ENCODE results near the gene VPS35L.

Gene VPS35L, protein sequence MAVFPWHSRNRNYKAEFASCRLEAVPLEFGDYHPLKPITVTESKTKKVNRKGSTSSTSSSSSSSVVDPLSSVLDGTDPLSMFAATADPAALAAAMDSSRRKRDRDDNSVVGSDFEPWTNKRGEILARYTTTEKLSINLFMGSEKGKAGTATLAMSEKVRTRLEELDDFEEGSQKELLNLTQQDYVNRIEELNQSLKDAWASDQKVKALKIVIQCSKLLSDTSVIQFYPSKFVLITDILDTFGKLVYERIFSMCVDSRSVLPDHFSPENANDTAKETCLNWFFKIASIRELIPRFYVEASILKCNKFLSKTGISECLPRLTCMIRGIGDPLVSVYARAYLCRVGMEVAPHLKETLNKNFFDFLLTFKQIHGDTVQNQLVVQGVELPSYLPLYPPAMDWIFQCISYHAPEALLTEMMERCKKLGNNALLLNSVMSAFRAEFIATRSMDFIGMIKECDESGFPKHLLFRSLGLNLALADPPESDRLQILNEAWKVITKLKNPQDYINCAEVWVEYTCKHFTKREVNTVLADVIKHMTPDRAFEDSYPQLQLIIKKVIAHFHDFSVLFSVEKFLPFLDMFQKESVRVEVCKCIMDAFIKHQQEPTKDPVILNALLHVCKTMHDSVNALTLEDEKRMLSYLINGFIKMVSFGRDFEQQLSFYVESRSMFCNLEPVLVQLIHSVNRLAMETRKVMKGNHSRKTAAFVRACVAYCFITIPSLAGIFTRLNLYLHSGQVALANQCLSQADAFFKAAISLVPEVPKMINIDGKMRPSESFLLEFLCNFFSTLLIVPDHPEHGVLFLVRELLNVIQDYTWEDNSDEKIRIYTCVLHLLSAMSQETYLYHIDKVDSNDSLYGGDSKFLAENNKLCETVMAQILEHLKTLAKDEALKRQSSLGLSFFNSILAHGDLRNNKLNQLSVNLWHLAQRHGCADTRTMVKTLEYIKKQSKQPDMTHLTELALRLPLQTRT

DNA sequence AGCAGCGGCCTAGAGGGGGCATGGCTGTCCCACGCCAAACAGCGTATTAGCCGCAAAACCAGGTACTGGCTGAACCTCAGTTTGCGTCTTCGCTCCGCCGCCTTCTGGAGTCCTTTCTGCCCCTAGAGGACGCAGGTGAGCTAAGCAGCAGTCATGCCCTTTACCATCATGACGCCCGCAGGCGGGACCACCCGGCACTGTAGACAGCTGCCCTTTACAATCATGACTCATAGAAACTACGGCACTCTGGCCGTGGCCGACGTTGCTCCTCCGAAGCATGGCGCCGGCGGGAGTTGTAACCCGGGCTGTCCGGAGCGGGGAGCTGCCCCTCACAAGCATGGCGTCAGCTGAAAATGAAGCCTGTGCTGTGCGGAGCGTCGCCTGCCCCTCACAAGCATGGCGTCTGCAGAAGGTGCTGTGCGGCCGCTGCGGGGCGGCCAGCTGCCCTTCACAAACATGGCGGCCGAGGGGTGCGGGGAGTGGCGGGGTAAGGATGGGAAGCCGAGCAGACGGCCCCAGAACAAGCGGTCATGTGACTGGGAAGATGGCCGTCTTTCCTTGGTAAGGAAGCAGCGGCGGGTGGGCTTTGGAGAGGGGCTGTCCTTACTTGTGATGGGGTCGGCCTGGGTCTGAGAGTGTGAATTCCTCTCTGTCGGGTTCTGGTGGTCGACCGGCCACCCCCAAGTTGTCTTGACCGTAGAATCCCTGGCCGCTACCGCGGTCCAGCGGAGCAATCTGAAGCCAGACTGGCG, at the start of gene VPS35L:
Gene VPS35L, plus strand, starts transcription at position 518 of the 752 bp plus-strand sequence. Its CDS starts 27 bp downstream, at position 545.
- peak; percentile 95 to 97 for DNase-seq

DNA sequence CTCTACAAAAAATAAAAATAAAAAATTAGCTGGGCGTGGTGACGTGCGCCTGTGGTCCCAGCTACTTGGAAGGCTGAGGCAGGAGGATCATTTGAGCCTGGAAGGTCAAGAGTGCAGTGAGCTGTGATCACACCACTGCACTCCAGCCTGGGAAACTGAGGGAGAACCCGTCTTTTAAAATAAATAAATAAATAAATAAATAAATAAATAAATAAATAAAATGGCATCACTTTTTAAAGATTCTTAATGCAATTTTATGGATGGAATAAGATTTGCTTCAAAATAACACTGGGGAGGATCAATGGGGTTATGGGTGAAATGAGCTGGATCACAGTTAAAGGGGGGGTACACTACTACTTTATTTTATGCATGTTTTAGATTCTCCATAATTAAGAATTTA, 48.5 kb upstream of the VPS35L start:
- DNase-seq: no peak

DNA sequence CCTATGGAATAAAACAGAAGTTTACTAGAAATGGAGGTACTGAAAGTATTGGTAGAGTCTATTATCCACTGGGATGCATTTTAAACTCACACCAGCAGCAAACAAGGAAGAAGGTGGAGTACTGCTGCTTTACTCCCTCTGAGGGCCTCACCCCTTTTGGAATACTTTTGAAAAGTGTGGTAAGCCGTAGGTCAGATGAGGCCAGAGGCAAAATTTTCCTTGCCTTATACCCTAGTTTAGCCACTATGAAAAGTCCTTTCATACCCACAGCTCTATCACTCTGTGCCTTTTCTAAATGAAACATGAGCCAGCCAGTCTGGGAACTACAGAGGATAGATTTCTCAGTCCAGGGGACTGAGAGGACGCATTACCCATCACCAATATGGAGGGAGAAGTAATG, 47.6 kb upstream of the VPS35L start:
- no peak for DNase-seq

DNA sequence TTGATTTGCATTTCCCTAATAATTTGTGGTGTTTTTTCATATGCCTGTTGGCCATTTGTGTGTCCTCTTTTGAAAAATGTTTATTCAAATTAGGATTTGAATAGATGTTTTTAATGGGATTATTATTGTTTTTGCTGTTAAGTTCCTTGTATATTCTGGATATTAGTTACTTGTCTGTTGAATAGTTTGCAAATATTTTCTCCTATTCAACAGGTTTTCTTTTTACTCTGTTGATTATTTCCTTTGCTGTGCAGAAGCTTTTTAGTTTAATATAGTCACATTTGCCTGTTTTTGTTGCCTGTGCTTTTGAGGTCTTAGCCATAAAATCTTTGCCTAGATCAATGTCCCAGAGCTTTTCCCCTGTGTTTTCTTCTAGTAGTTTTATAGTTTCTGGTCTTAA, 43.2 kb upstream of the VPS35L start:
- no peak for DNase-seq

DNA sequence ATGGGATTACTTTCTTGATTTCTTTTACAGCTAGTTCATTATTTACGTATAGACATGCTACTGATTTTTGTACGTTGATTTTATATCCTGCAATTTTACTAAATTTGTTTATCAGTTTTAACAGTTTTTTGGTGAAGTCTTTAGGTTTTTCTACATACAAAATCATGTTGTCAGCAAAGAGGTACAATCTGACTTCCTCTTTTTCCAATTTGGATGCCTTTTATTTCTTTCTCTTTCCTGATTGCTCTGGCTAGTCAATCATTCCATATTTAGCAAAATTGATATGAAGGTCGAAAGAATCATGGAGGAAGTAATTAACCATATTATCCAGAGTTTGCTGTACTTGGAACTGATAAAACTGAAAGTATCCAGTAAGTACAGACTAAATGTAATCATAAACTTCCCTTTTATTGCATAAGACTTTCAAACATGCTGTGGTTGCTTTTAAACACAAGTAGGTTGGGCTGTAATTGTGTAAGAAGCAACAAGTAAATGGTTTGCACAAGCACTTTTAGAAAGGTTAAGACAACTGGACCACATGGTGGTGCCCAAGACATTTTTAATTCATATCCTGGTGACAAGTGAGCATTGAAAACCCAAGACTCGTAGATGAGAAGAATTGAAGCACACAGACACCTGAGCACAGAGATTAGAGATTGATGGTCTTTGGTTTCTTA, 42.0 kb upstream of the VPS35L start:
- no peak for DNase-seq

DNA sequence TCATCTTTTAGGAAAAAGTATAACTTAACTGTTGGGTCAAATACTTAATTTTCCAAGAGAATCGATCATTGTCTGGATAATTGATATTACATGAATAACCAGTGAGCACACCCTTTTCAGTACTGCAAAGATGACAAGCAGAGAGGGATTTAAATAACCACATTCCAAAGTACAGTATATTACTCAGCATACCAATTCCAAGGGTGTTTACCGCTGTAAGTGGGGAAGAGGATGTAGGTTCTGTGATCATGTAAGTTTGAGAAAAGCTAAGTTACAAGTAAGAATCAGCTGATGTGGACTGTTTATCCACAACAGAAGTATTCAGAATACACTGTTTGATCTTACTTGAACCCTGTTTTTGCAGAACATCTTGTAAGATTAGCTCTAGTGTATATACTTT, 39.7 kb upstream of the VPS35L start:
- no peak for DNase-seq

DNA sequence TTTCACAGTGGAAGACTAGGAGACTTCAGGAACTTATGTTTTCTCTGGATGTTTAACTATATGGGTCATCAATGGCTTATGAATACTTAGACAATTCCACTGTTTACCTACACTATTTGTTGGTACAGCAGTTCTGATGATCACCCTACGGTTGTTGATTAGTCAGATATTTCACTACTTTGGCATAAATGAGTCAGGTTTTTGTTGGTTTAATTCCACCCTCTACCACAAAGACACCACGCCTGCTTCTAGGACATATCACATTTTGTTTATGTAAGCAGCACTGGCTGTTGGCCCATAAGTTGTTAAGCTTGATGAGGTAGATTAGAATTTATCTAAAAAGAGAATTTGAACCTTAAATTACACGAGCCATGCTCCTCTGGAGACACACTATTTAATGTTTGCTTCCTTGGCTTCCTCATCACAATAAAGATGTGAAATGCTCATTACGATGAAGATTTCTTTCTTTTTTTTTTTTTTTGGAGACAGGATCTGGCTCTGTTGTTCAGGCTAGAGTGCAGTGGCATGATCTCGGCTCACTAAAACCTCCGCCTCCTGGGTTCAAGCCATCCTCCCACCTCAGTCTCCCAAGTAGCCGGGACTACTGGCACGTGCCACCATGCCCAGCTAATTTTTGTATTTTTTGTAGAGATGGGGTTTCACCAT, 37.9 kb upstream of the VPS35L start:
- peak in 1 of 2 donors; percentile 5 for DNase-seq

DNA sequence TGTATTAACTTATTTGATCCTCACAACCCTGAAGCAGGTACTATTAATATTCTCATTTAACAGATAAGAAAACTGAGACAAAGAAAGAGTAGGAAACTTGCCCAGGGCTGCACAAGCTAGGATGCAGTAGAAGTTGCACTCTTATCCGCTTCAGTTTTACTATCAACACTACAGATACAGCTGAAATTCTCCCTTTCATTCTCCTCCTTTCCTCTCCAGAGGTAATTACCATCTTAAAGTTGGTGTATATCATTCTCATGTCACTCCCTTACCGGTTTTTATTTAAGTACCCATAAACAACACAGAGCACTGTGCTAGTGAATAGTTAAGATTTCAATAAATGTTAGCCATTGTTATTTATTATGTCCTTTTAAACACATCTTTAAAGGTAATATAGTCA, 37.1 kb upstream of the VPS35L start:
- no peak for DNase-seq

DNA sequence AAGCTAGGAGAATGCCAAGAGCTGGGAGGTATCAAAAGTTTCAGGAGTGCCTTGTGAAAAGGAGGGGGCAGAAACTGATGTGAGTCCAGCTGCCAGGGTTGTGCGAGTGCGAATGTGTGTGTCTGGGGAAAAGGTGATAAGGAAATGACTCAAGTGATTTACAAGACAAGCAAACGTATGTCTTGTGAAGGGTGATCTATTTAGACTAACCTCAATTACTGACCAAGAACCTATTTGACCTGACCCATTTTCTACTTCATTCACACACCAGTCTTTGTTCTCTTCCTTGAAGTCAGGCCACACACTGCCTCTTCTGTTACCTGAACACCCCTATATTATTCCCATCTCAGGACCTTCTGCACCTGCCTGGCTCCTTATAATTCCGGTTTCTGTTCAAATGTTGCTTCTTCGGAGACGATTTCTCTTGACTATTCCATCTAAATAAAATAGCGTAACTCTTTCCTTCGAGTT, 34.6 kb upstream of the VPS35L start:
- DNase-seq: peak in 1 of 2 donors; percentile 3

DNA sequence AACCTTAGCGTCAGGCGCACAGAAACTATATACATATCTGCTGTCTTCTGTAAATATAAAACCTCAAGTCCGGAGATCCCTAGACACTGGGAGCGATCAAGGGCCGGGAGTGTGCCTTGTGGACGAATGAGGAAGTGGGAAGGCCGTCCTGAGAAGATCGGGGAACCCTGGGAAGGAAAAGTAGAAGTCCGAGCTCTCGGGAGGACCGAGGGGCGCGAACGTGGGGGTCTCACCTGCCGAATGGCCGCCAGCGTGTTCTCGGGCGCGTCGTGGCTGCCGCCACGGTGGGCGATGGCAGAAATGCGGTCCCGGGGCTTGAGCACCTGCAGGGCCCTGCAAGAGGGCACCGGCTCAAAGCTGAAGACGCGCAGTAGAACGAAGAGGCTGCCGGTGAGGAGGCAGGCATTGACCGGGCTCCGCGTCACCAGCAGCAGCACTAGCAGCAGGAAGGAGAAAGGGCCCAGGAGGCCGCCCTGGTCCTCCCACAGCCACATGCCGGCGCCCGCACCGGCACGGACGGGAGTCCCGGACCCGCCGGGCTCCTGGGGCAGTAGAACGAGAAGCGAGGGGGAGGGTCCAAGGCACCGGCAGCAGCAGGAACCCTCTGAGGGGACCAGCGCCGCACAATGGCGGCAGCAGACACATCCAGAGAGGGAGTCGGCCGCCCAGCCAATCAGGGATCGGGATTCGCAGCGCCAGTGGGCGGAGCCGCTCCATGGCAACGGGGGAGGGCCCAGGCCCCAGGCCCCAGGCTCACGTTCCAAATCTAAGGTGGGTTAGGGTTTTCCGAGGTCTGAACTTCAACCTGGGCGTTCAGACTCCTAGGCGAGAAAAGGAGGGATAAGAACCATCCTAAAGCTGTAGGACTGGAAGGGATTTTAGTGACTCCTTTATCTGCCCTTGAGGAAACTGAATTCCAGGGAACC, 33.8 kb upstream of the VPS35L start, which contains the start of gene GDE1:
Gene GDE1, minus strand, starts transcription at position 628 of the 926 bp plus-strand sequence. Its CDS starts 134 bp downstream, at position 494.
- DNase-seq: peak; percentile 94 to 95

DNA sequence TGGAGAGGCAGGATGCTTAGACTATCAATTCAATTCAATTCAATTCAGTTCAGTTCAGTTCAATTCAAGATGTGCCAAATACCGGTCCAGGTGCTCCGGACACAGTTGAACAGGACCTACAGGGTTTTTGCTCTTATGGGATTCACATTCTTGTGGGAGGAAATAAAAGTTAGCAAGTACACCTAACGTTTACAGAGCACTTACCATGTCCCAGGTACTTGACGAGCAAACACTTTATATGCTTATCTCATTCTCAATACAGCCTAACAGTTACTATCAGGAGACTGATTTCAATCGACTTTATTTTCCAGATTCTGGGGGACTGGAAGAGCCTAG, 33.1 kb upstream of the VPS35L start:
- DNase-seq: no peak

DNA sequence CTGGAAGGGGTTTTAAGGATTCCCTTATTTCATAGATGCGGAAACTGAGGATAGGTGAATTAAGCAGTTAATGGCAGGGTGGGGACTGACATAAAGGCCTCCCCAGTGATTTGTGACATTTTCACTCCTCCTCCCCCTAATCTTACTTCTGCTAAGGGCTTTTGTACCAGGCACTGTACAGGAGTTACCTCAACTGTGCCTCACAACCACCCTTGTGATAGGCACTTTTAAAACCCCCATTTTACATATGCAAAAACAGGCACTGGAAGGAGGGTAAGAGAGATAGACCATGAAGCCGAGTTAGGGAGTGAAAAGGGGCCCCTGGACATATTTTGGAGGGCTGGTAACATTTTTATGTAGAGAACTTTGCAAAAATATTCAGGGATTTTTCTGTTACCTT, 32.7 kb upstream of the VPS35L start:
- DNase-seq: no peak

DNA sequence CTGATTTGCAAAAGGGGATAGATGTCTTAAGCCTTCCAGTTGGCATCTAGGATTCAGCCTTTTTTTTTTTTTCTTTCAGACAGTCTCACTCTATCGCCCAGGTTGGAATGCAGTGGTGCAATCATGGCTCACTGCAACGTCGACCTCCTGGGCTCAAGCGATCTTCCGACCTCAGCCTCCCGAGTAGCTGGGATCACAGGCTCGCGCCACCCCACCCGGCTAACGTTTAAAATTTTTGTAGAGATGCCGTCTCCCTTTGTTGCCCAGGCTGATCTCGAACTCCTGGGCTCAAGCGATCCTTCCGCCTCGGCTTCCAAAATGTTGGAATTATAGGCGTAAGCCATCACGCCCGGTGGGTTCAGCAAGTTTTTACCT, 32.3 kb upstream of the VPS35L start:
- no peak for DNase-seq

DNA sequence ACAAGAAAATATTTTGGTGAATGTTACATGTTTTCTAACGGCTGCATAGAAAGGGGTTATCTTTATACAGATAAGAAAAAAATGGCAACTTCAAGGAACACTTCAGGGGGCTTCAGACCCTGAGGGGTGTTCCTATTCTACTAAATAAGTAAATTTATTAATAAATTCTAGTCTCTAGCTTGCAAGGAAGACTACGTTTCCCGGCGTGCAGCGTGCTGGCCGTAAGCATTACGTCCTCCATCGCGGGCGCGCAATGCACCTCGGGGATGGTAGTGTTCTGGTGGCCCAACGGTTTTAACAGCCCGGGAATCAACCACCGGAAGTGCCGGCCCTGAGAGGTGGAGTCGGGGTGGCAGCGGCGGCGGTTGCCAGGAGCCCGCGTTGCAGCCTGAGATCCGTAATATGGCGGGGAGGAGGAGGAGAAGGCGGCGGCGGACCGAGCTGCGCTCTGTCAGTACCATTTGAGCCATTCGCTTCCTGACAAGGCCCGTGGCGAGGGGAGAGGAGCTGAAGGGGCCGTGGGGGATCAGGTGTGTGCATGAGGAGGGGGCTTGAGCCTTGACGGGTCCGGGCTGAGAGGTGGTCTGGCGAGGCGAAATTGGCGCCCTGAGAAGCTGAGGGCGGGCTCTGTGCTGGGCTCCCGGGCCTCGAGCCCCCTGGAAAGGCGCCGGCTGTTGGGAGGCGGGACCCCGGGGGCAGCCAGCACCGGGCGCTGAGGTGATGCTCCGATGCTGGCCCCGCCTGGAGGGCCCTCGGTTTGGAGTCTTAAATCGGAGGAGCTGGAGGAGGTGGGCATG, 31.7 kb upstream of the VPS35L start, which contains the start of gene CCP110:
Gene CCP110, plus strand, starts transcription at position 384 of the 797 bp plus-strand sequence. CDS start 3,940 bp downstream, outside the sequence.
- peak; percentile 92 to 93 for DNase-seq

DNA sequence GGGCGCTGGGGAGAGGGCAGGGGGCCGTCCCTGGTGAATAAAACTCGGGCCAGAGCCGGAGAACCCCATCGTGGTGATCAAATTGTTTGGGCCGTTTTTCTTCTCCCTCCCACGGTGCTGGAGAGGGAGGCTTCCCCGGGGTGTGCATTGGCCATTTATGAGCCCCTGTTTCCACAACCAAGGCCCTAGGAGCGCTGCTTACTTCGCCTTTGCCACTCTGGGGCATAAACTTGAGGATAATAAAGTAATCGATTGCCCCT, 31.2 kb upstream of the VPS35L start:
- no peak for DNase-seq

DNA sequence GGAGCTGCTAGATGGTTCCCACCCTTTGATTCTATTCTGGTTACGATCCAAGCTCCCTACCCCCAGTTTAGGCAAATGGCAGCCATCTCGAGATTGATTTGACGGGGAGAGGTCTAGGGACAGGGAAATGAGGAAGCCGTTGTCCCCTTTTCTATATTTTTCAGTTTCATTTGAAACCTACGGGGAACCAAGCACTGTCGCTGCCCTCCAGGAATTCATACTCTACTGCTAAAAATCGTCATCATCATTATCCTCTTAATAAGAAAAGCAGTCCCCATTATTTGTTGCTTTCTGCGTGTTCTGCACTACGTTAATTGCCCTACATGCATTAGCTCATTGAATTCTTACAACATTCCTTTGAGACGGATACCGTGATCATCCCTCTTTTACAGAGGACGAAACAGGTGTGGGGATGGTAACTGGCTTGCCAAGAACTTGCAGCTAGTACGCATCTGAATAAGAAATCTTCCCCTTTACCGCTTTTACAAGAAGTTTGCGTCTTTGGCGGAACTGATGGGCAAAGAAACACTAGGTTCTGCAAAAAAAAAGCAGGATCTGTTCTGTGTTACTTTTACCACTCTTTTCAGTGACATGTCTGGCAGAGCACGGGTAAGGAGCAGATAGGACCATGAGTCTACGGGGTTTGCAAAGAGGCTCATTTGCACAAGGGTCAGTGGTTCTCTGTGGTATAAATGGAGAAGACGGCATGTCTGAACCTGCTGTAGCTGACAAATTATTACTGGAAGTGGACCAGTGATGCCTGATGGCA, 30.7 kb upstream of the VPS35L start:
- no peak for DNase-seq

DNA sequence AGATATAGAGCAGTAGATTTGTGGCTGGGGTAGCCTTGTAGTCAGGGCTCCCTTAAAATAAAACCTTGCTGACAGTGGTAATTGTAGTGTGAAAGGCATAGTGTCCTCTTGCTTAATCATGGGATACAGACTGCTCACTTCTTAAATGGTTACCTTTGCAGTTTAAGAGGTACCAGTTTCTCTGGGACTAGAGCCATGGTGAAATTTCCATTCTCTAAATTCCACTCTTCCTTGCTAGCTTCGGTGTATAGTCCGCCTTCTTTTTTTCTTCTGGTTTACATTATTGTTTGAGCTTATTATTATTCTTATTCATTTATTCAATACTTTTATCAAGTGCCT, 30.1 kb upstream of the VPS35L start:
- no peak for DNase-seq

DNA sequence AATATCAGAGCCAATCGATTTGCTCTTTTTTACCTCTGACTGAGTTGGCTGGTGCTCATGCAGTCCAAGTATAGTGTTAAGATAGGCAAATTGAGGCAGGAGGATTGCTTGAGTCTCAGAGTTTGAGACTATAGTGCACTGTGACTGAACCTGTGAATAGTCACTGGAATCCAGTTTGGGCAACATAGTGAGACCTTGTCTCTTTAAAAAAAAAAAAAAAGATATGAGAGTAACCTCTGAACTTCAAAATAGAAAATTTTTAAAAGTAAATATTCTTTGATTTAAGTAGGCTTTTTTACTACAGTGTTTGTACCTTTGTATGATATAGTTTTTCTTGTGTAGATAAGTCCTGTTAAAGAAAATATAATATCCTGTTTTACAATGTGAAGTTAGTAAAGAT, 28.3 kb upstream of the VPS35L start:
- no peak for DNase-seq

DNA sequence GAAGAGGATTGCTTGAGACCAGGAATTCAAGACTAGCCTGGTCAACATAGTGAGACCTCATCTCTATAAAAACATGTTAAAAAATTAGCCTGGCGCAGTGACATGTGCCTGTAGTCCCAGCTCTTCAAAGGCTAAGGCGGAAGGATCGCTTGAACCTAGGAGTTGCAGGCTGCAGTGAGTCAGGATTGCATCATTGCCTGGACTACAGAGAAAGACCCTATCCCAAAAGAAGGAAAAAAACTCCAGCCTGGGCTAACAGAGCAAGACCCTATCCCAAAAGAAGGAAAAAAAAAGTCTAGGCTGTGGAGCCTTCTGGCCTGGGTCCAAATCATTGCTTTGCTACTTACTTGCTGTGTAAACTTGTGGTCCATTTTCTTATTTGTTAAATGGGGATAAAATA, 26.8 kb upstream of the VPS35L start:
- no peak for DNase-seq
